CD4-positive, alpha-beta T cell treated with Interleukin-21 for 1 hour (primary cell): ENCODE measurements around the gene LHPP.
"Not testable (repeated sequence)": the region's sequence is repeated elsewhere in the genome, so short reads cannot be mapped to it uniquely, and the experiment has no call there.

Experiments used
- DNase-seq: peaks from one replicate; pipeline ENCODE4 v3.0.0-alpha.2; 2020

Gene LHPP, protein sequence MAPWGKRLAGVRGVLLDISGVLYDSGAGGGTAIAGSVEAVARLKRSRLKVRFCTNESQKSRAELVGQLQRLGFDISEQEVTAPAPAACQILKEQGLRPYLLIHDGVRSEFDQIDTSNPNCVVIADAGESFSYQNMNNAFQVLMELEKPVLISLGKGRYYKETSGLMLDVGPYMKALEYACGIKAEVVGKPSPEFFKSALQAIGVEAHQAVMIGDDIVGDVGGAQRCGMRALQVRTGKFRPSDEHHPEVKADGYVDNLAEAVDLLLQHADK

DNA sequence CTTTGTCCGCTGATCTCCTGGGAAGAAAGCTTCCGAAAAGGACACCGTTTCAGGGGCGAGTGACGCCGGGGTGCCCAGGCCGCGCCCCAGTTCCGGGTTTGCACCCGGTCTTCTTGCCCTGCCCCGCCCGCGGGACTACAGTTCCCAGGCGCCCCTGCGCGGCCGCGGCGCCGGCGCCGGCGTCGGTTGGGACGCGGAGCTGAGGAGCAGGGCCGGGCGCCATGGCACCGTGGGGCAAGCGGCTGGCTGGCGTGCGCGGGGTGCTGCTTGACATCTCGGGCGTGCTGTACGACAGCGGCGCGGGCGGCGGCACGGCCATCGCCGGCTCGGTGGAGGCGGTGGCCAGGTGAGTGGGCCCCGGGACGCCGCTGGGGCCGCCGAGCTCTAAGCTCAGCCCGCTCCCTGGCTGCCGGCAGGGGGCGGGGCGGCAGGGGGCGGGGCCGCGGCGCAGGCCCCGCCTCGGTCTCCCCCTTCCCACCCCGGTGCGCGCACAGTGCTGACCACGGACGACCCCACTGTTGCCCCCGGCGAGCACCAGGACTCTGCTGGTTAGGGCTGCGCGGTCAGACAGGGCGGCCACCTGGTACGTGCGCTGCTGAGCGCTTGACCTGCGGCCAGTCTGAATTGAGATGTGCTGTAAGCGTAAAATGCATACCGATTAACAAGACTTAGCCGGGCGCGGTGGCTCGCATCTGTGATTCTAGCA lies at the start of gene LHPP:
Gene LHPP, plus strand, starts transcription at position 182 of the 706 bp plus-strand sequence. Its CDS starts 40 bp downstream, at position 222.
- DNase-seq: peak; percentile 88

GRCh38 chr10:124414076-124414475 lies 47.5 kb upstream of the LHPP start:
- no peak for DNase-seq

DNA sequence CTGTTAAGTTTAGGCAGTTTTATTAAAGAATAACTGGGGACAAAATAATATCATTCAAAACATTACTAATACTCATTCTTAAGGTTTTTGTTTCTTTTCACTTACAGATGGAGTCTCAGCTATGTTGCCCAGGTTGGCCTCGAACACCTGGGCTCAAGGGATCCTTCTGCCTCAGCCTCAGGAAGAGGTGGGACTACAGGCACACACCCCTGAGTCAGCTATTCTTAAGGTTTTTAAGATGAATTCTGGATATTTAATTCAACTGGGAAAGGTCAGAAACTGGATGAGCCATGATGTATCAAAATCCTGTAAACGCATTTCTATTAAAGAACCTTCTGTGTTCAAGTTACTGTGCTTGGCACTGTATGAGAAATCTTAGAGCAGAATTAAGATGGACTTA lies 46.4 kb upstream of the LHPP start:
- DNase-seq: no peak

DNA sequence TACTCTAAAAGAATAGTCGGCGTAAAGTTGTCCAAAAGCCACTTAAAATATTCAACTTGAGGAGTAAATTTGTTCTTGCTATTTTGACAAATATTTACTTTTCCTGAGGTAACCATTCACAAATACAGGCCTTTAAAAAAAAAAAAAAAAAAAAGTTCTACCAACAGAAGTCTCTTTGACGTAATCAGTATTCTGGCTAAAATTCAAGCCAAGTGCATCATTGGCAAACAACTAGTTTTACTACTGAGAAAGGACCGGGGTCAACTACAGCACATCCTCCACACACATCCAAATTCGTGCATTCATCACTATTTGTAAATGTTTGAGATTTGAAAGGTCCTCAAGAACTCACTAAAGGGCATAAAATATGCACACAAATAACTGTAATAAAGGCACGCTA lies 44.9 kb upstream of the LHPP start:
- DNase-seq: no peak

- peak; percentile 42 for DNase-seq
Measured at GRCh38 chr10:124417895-124418725, 43.5 kb upstream of the LHPP start.

DNA sequence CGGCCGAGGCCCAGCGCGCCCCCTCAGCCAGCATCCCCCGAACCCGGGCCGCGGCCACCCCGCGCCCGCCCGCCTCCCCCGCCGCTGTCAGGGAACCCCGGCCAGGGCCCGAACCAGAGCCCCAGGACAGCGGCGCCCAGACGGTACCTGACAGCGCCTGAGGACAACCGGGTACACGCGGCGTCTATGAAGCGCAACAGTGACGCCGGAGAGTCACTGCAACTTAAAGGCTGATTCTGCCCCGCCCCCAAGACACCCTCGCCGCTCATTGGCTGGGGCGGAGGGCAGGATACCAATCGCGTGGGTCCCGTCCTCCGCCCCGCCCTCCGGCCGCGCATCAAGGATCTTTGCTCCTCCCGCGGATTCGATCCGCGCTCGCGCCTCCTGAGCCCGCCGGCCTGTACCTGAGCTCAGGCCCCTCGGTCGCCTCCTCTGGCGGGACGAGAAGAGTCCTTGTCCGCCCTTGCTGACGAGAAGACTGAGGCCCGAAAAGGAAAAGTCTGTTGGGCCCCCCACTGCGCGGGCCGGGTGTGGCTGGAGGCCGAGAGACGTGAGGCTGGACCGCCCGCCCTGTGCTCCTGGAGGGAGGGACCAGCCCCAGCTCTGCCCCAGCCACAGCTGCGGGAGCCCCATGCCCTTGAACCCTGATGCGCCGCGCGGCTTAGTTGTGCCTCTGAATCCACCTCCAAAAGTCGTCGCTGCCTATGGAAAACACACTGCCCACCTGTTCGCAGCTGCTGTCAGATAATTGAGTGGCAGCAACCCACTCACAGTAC lies 42.7 kb upstream of the LHPP start, which contains the start of gene OAT:
Gene OAT, minus strand, starts transcription at position 198 of the 776 bp plus-strand sequence. CDS start 6,752 bp downstream, outside the sequence.
- DNase-seq: peak; percentile 96

DNA sequence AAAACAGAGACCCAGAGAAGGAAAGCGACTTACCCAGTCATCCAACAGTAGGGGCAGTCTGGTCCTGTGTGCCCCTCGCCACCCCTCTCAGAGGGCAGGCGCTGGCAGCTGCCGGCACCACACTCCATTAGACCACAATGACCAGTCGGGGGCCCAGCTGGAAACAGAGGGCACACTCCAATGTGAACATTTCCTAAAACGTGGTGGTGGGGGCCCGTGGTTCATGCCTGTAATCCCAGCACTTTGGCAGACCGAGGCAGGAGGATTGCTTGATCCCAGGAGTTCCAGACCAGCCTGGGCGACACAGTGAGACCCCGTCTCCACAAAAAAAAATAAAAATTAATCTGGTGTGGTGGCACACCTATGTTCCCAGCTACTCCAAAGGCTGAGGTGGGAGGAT lies 42.0 kb upstream of the LHPP start:
- DNase-seq: no peak

- no peak for DNase-seq
Measured at GRCh38 chr10:124420254-124420653, 41.4 kb upstream of the LHPP start.

DNA sequence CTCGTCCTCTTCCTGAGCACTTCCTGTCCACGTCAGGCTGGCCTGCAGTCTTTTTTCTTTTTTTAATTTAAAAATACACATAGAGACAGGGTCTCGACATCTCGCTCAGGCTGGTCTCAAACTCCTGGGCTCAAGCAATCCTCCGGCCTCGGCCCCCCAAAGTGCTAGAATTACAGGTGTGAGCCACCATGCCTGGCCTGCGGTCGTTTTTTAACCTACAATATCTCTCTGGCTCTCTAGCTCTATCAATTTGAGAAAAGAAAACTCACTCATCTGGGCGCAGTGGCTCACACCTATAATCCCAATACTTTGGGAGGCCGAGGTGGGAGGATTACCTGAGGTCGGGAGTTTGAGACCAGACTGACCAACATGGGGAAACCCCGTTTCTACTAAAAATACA lies 38.9 kb upstream of the LHPP start:
- DNase-seq: no peak

GRCh38 chr10:124423813-124424212 lies 37.8 kb upstream of the LHPP start:
- DNase-seq: no peak

DNA sequence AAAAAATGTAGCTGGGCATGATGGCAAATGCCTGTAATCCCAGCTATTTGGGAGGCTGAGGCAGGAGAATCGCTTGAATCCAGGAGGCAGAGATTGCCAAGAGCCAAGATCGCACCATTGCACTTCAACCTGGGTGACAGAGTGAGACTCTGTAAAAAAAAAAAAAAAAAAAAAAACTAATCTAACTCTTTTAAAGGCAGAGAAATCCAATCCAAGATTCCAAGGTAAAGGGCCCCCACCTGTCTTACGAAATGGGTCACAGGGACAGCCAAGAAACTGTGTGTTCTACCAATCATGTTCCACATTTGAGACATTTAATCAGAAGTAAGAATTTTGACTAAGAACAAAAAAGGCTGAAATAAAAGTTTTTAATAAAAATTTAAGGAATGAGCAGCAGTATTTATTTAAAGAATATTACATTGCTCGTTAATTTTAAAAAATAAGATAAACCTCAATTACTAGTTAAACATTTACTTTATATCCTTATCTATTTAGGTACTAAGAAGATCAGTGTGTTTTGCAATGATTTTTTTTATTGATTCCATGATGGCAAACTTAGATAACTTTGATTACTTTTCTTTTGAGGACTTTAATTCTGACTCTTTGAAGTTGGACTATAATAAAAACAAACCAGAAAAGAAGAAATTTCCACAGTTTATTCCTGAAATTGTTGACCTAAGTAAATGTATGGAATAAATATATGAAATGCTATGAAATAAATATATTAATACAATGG lies 36.2 kb upstream of the LHPP start:
- no peak for DNase-seq

DNA sequence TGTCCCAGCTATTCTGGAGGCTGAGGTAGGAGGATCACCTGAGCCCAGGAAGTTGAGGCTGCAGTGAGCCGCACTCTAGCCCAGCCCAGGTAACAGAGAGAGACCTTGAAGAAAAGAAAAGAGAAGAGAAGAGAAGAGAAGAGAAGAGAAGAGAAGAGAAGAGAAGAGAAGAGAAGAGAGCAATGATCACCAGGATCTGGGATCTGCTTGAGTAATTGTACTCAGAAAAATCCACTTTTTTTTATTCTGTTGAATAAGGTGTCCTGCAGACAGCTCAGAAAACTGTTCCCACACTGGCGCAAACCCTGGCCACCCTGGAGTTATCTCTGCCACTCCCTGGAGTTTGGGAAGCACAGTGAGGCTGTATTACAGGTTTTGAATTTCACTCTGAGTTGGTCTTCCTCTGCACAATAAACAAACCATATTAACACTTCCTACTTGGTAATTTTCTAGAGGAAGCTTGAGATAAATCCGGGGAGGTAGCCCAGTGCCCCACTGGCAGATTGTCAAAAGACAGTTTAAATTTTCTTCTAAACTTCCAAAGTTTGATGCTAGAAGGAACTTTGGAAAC lies 33.3 kb upstream of the LHPP start:
- DNase-seq: no peak

GRCh38 chr10:124429576-124429975 lies 32.0 kb upstream of the LHPP start:
- DNase-seq: no peak

DNA sequence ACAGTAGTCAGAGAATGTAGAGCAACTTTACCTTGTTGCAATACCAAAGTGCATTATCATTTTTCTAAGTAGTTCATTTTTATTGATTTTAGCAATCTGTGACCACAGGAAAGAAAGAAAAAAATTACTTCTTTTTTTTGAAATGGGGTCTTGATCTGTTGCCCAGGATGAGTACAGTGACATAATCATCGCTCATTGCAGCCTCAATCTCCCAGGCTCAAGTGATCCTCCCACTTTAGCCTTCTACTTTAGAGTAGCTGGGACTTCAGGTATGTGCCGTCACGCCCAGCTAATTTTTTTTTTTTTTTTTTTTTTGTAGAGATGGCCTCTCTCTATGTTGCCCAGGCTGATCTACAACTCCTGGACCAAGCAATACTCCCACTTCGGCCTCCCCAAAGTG lies 31.5 kb upstream of the LHPP start:
- DNase-seq: no peak

GRCh38 chr10:124433461-124433860 lies 28.2 kb upstream of the LHPP start:
- no peak for DNase-seq

DNA sequence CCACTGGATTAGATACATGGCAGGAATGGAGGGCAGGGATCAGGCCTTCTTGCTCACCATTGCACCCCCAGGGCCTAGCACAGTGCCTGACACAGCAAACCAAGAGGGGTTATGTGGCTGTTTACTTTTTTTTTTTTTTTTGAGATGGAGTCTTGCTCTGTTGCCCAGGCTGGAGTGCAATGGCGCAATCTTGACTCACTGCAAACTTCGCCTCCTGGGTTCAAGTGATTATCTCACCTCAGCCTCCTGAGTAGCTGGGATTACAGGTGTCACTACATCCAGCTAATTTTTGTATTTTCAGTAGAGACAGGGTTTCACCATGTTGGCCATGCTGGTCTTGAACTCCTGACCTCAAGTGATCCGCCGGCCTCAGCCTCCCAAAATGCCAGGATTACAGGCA lies 25.9 kb upstream of the LHPP start:
- DNase-seq: not testable (repeated sequence)

- DNase-seq: no peak
Measured at GRCh38 chr10:124436191-124436638, 25.4 kb upstream of the LHPP start.

GRCh38 chr10:124441694-124442093 lies 19.9 kb upstream of the LHPP start:
- not testable (repeated sequence) for DNase-seq

- no peak for DNase-seq
Measured at GRCh38 chr10:124446830-124447750, 14.5 kb upstream of the LHPP start.

DNA sequence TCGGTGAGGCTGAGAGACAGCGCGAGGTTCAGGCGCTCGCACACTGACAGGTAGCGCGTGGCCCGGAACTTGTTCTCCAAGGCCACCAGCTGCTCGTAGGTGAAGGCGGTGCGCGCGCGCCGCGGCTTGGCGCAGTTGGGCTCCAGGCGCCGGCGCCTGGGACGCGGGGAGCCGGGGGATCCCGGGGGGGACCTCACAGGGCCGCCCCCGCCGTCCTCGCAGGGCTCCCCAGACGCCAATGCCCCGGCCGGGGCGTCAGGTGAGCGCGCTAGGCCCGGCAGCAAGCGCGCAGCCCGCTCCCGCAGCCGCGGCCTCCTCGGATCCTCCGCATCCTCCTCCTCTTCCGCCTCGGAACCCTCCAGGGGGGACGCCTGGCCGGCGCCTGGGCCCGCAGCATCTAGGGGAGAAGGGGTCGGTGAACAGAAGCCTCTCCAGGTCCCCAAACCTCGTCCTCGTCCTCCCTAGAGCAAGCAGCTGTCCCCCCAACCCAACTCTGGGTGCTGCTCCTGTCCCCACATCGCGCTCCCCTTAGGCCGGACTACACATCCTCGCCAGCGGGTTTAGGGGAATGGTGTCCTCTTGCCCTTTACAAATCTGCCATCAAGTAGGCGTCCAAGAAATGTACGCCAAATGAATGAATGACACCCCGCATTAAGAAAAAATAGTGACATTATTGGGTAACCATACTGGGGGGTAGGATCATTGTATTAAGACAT lies 13.7 kb upstream of the LHPP start:
- no peak for DNase-seq
